HepG2 (cell line): ENCODE data around the gene KCNJ5. TPM values are rescaled to one million over a fixed set of nuclear protein-coding genes. Genes with fewer than 3 reads are reported as not detected.

Experiments
- ATAC-seq: fragments of 200-7000 bp; cut with Tn5 transposase; 3 replicates; pipeline ENCODE4 v1.9.1; 2020; ENCODE audit warnings: mild to moderate bottlenecking, moderate library complexity
- BruUV-seq: library from RNA; stranded (reverse); fragments of 400-500 nt; replicated peaks from 2 replicates; lab custom pipeline; 2021; lab: Mats Ljungman, UMichigan
- CTCF ChIA-PET: fragments of 300-600 bp; formaldehyde crosslinking; extraction: SDS; loops from one replicate; lab custom pipeline; 2021; ENCODE audit warnings: low total read pairs, inconsistent platforms, low intra/inter-chr PET ratio; lab: Yijun Ruan, JAX
- POLR2A ChIA-PET: fragments of 350-600 bp; sonication (Branson Sonifier 250); formaldehyde crosslinking; loops from one replicate; lab custom pipeline; 2020; ENCODE audit warnings: antibody characterized with exemption, inconsistent platforms; lab: Yijun Ruan, JAX
- DNase-seq: peaks from one replicate; pipeline ENCODE4 v3.0.0-alpha.2; 2015; ENCODE audit warnings: low spot score
- FAIRE-seq: peaks from 3 replicates; lab custom pipeline; 2011; peaks lifted over from hg19 to GRCh38; lab: Jason Lieb, UNC
- H2AFZ ChIP-seq: one replicate; pipeline ENCODE4 v1.6.1; 2011; ENCODE audit warnings: low read length, inconsistent platforms
- H3K27ac ChIP-seq: fragments of 300-600 bp; 3 replicates; pipeline ENCODE4 v1.8.0; 2011; ENCODE audit warnings: mixed run types, mild to moderate bottlenecking, mixed read lengths, low read length, inconsistent platforms; ENCODE audit not compliant: insufficient read depth; ENCODE audit errors: extremely low read length
- H3K27me3 ChIP-seq, 2 experiments: fragments of 200-600 bp in 1 of 2; 2 replicates in 1 of 2; 3 replicates in 1 of 2; pipeline versions ENCODE4 v1.6.0 to v1.8.0; 2011; ENCODE audit warnings: low read length in 2 of 2, mild to moderate bottlenecking in 2 of 2, moderate library complexity in 2 of 2, inconsistent platforms in 1 of 2; ENCODE audit not compliant: insufficient read depth in 2 of 2, control insufficient read depth in 1 of 2
- H3K36me3 ChIP-seq, 2 experiments: fragments of 200-600 bp in 1 of 2; replicated peaks in 1 of 2; 2 replicates in 1 of 2; 3 replicates in 1 of 2; pipeline versions ENCODE4 v1.5.1 to v1.8.0; 2011; ENCODE audit warnings: low read length in 2 of 2, inconsistent platforms in 1 of 2; ENCODE audit not compliant: insufficient read depth in 2 of 2, control insufficient read depth in 1 of 2
- H3K4me1 ChIP-seq: 2 replicates; pipeline ENCODE4 v1.5.1; 2012; ENCODE audit warnings: low read length, inconsistent platforms; ENCODE audit not compliant: insufficient read depth
- H3K4me2 ChIP-seq: 2 replicates; pipeline ENCODE4 v1.6.0; 2011; ENCODE audit warnings: low read depth, low read length, inconsistent platforms
- H3K4me3 ChIP-seq, 3 experiments: fragments of 200-600 bp in 1 of 3; sonication (generic), shearing (Covaris generic) in 1 of 3; replicated peaks in 1 of 3; 2 replicates each; pipeline ENCODE4 v1.5.1; 2011 to 2016; ENCODE audit warnings: low read length in 3 of 3, inconsistent platforms in 2 of 3, low read depth in 2 of 3, mild to moderate bottlenecking in 2 of 3, control low read depth in 1 of 3, mixed read lengths in 1 of 3; ENCODE audit not compliant: insufficient read depth in 1 of 3
- H3K79me2 ChIP-seq: one replicate; pipeline ENCODE4 v1.6.1; 2011; ENCODE audit warnings: low read length, inconsistent platforms; ENCODE audit not compliant: insufficient read depth
- H3K9ac ChIP-seq: 2 replicates; pipeline ENCODE4 v1.6.0; 2011; ENCODE audit warnings: mild to moderate bottlenecking, low read depth, low read length, inconsistent platforms; ENCODE audit not compliant: insufficient read depth
- H3K9me3 ChIP-seq: 2 replicates; pipeline ENCODE4 v1.5.1; 2012; ENCODE audit warnings: mild to moderate bottlenecking, low read length
- H4K20me1 ChIP-seq: 2 replicates; pipeline ENCODE4 v1.6.0; 2011; ENCODE audit warnings: inconsistent platforms, mild to moderate bottlenecking, low read length, moderate library complexity; ENCODE audit not compliant: insufficient read depth
- DPF2 ChIP-seq: sonication (generic); formaldehyde crosslinking; IDR thresholded peaks from 2 replicates; pipeline ENCODE4 v1.4.0; 2020; ENCODE audit warnings: mild to moderate bottlenecking, low read depth, missing genetic modification reagents, borderline replicate concordance
- HMGA1 ChIP-seq: sonication (generic); formaldehyde crosslinking; conservative IDR thresholded peaks from 2 replicates; pipeline ENCODE4 v1.4.0; 2020; ENCODE audit warnings: missing genetic modification reagents
- JUNB ChIP-seq: sonication (generic); formaldehyde crosslinking; IDR thresholded peaks from 2 replicates; pipeline ENCODE4 v1.8.0; 2022; ENCODE audit warnings: missing genetic modification reagents, mild to moderate bottlenecking, borderline replicate concordance
- KDM3A ChIP-seq: IDR thresholded peaks from 2 replicates; pipeline ENCODE4 v1.6.1; 2018; ENCODE audit warnings: low read depth, missing compliant biosample characterization
- SOX13 ChIP-seq, 3 experiments: fragments of 450-650 bp in 1 of 3; sonication (generic) in 1 of 3; formaldehyde crosslinking in 1 of 3; IDR thresholded peaks in 2 of 3; conservative IDR thresholded peaks in 1 of 3; 2 replicates each; pipeline versions ENCODE4 v1.5.0 to v1.6.1; 2016 to 2020; ENCODE audit warnings: antibody characterized with exemption in 1 of 3, mild to moderate bottlenecking in 1 of 3, missing compliant biosample characterization in 1 of 3, missing genetic modification reagents in 1 of 3, moderate library complexity in 1 of 3
- SP4 ChIP-seq: sonication (generic); formaldehyde crosslinking; IDR thresholded peaks from 2 replicates; pipeline ENCODE4 v1.8.1; 2023; ENCODE audit warnings: mild to moderate bottlenecking, missing genetic modification reagents
- TEAD2 ChIP-seq: sonication (generic); formaldehyde crosslinking; IDR thresholded peaks from 2 replicates; pipeline ENCODE4 v1.9.0; 2021; ENCODE audit warnings: missing genetic modification reagents
- THAP11 ChIP-seq: IDR thresholded peaks from 2 replicates; pipeline ENCODE4 v1.6.1; 2016; ENCODE audit warnings: missing biosample characterization, missing genetic modification reagents
- TRAFD1 ChIP-seq: sonication (generic); formaldehyde crosslinking; IDR thresholded peaks from 2 replicates; pipeline ENCODE4 v1.5.1; 2020; ENCODE audit warnings: missing genetic modification reagents, mild to moderate bottlenecking, borderline replicate concordance
- ZBTB33 ChIP-seq: sonication (generic); formaldehyde crosslinking; IDR thresholded peaks from 2 replicates; pipeline ENCODE4 v1.4.0; 2020; ENCODE audit warnings: missing genetic modification reagents
- ZNF17 ChIP-seq: sonication (generic); formaldehyde crosslinking; IDR thresholded peaks from 2 replicates; pipeline ENCODE4 v1.5.0; 2020; ENCODE audit warnings: mild to moderate bottlenecking, missing genetic modification reagents
- ZNF235 ChIP-seq: sonication (generic); formaldehyde crosslinking; IDR thresholded peaks from 2 replicates; pipeline ENCODE4 v1.8.1; 2023; ENCODE audit warnings: mild to moderate bottlenecking, missing genetic modification reagents, borderline replicate concordance
- ZNF275 ChIP-seq: sonication (generic); formaldehyde crosslinking; IDR thresholded peaks from 2 replicates; pipeline ENCODE4 v1.8.0; 2022; ENCODE audit warnings: missing genetic modification reagents, mild to moderate bottlenecking, inconsistent platforms, borderline replicate concordance
- WGBS: methylation state at CpG from one replicate; pipeline ENCODE4 v1.1.6; 2017; ENCODE audit warnings: low lambda C conversion rate; 5-methylcytosine and 5-hydroxymethylcytosine counted together
- in situ Hi-C: cut with HindIII; loops from 2 replicates; pipeline ENCODE4 v1.10.0; 2017; ENCODE audit warnings: low pct_unique_long_range_greater_than_20kb; ENCODE audit not compliant: extremely low pct_ligation_motif_present
- intact Hi-C: fragments of 100-400 bp; cut with micrococcal nuclease; formaldehyde crosslinking; loops from one replicate; pipeline ENCODE4 v1.10.0; 2022; ENCODE audit not compliant: unreplicated experiment
- polyA plus RNA-seq, 8 experiments: library from polyadenylated mRNA; depleted of rRNA in 3 of 8; stranded (reverse) in 7 of 8; unstranded in 1 of 8; fragments of >200 nt; fragmentation: Illumina TruSeq in 4 of 8; extraction: Trizol in 4 of 8; gene quantifications; 2 replicates each; pipeline versions ENCODE4 v1.2.1 to v1.2.3, GENCODE V29; 2011 to 2016; ENCODE audit warnings: low read depth in 4 of 8, missing spikeins in 1 of 8, mixed read lengths in 1 of 8; ENCODE audit not compliant: insufficient read depth in 1 of 8
- total RNA-seq, 5 experiments: library from RNA; depleted of rRNA; stranded (reverse); fragments of >200 nt; fragmentation: Illumina TruSeq; extraction: Trizol; gene quantifications; 2 replicates each; pipeline ENCODE4 v1.2.3, GENCODE V29; 2016; ENCODE audit warnings: low read depth in 1 of 5

The KCNJ5 gene
- total and polyA plus RNA-seq, 2 of the 13 experiments (the other 11 are each of a cell fraction or from before 2014, with no cell fraction given) = not detected

- BruUV-seq = no TSS peak
- Histone ChIP-seq H3K4me2 (no peak overlapping the region), H3K4me3 (no peak overlapping the region), H3K36me3 (no peaks in the 10 kb centered on the region), H3K27me3 (peaks cover 10 to 60% of the 10 kb centered on the region in 2 experiments; a peak in 3 of 5 replicates), H3K9ac (no peak overlapping the region), H3K9me3 (no peaks in the 10 kb centered on the region), H3K27ac (no peak overlapping the region), H3K4me1 (no peaks in the 10 kb centered on the region), H2AFZ (no peak overlapping the region), H3K79me2 (no peaks in the 10 kb centered on the region), H4K20me1 (no peaks in the 10 kb centered on the region)
- 75% methylated on average over 1 of the region's 9 CpGs for WGBS
- ATAC-seq = no peak
- FAIRE-seq = no peak
- in situ Hi-C loops (no loop called here), intact Hi-C loops (no loop called here)
- DNase-seq = no peak
- TF ChIP-seq KDM3A (CRISPR knock-in tag) (no peak), ZNF235 (no peak), TRAFD1 (CRISPR knock-in tag) (no peak), SP4 (CRISPR knock-in tag) (no peak), ZBTB33 (CRISPR knock-in tag) (no peak), TEAD2 (CRISPR knock-in tag) (no peak), DPF2 (no peak), ZNF17 (no peak), SOX13 (IDR thresholded peaks at IDR 0.05) (no peak), SOX13 (CRISPR knock-in tag; conservative IDR thresholded peaks at IDR 0.05 in 1 of 2, IDR thresholded peaks at IDR 0.05 in 1 of 2) (no peak), HMGA1 (CRISPR knock-in tag) (no peak), THAP11 (no peak), ZNF275 (no peak), JUNB (CRISPR knock-in tag) (no peak)
- ChIA-PET POLR2A (no interaction called here), CTCF (no interaction called here)
These were observed 46.3 kb downstream of the KCNJ5 start for GRCh38 chr11:128937480-128937879.
